DMS53 treated with DMSO at 0.1 percent for 48 hours (cell line): ENCODE data around the gene ACAA1.

Experiments
- DNase-seq: peaks from one replicate; lab custom pipeline; 2025; ENCODE audit not compliant: unreplicated experiment; lab: John Stamatoyannopoulos, UW

The ACAA1 gene

GRCh38 chr3:38154033-38154494 lies 17.1 kb upstream of the ACAA1 start:
- no peak for DNase-seq

GRCh38 chr3:38153221-38153620 lies 16.3 kb upstream of the ACAA1 start:
- DNase-seq: no peak

- no peak for DNase-seq
Observed at GRCh38 chr3:38152609-38153008, 15.7 kb upstream of the ACAA1 start.

GRCh38 chr3:38151667-38152265 lies 14.8 kb upstream of the ACAA1 start:
- DNase-seq: no peak

- DNase-seq: no peak
Observed at GRCh38 chr3:38150780-38151528, 14.0 kb upstream of the ACAA1 start.

- no peak for DNase-seq
Observed at GRCh38 chr3:38149708-38150107, 12.8 kb upstream of the ACAA1 start.

- no peak for DNase-seq
Observed at GRCh38 chr3:38148311-38148882, 11.5 kb upstream of the ACAA1 start.

- no peak for DNase-seq
Observed at GRCh38 chr3:38147421-38147820, 10.5 kb upstream of the ACAA1 start.

GRCh38 chr3:38146504-38146903 lies 9.6 kb upstream of the ACAA1 start:
- DNase-seq: no peak

- no peak for DNase-seq
Observed at GRCh38 chr3:38143511-38143910, 6.6 kb upstream of the ACAA1 start.

GRCh38 chr3:38142959-38143358 lies 6.0 kb upstream of the ACAA1 start:
- no peak for DNase-seq

- no peak for DNase-seq
Observed at GRCh38 chr3:38141952-38142273, 5.0 kb upstream of the ACAA1 start.

GRCh38 chr3:38141173-38141951 lies 4.4 kb upstream of the ACAA1 start:
- DNase-seq: no peak

- DNase-seq: no peak
Observed at GRCh38 chr3:38140326-38141172, 3.6 kb upstream of the ACAA1 start.

- no peak for DNase-seq
Observed at GRCh38 chr3:38139652-38140051, 2.7 kb upstream of the ACAA1 start.

GRCh38 chr3:38139191-38139590 lies 2.3 kb upstream of the ACAA1 start:
- DNase-seq: no peak

GRCh38 chr3:38138349-38139190 lies 1.6 kb upstream of the ACAA1 start, which contains the start of gene MYD88:
Gene MYD88, plus strand, starts transcription at chr3:38138661. Its CDS starts 40 bp downstream, at chr3:38138701.
- DNase-seq: no peak

- DNase-seq: no peak
Observed at GRCh38 chr3:38137615-38138348, 855 bp upstream of the ACAA1 start.

GRCh38 chr3:38136393-38136776 lies 542 bp downstream of the ACAA1 start:
- DNase-seq: no peak
